WTC11 (cell line): ENCODE results near the gene PLEKHG7. TPM values are rescaled to one million over a fixed set of nuclear protein-coding genes. Genes with fewer than 3 reads are reported as not detected.

Experiments
- ETV6 ChIP-seq: sonication (generic); formaldehyde crosslinking; IDR thresholded peaks from 2 replicates; pipeline ENCODE4 v1.8.1; 2022; ENCODE audit warnings: mild to moderate bottlenecking, missing genetic modification reagents
- NFATC4 ChIP-seq: fragments of 250-450 bp; sonication (Bioruptor Pico); IDR thresholded peaks from 2 replicates; pipeline ENCODE4 v1.9.0; 2021; ENCODE audit warnings: mild to moderate bottlenecking
- NR1H2 ChIP-seq: sonication (generic); formaldehyde crosslinking; IDR thresholded peaks from 2 replicates; pipeline ENCODE4 v1.9.0; 2021; ENCODE audit warnings: mild to moderate bottlenecking, moderate library complexity, missing genetic modification reagents
- ZNF423 ChIP-seq: fragments of 250-450 bp; sonication (Bioruptor Pico); IDR thresholded peaks from 2 replicates; pipeline ENCODE4 v2.1.2; 2022; ENCODE audit warnings: mild to moderate bottlenecking, moderate library complexity
- total RNA-seq: library from RNA; stranded (reverse); gene quantifications from 3 replicates; pipeline ENCODE4 v1.2.3, GENCODE V29; 2021
- TF ChIP-seq, protein P1 (sequence below): sonication (generic); formaldehyde crosslinking; IDR thresholded peaks from 2 replicates; pipeline ENCODE4 v1.8.1; 2023; ENCODE audit warnings: mild to moderate bottlenecking, missing genetic modification reagents, borderline replicate concordance

Gene PLEKHG7
- total RNA-seq, 1 experiment from 2014 or later = not detected

GRCh38 chr12:92821142-92821541 is 118.4 kb downstream of the PLEKHG7 start (continued):
- TF ChIP-seq, protein P1, sequence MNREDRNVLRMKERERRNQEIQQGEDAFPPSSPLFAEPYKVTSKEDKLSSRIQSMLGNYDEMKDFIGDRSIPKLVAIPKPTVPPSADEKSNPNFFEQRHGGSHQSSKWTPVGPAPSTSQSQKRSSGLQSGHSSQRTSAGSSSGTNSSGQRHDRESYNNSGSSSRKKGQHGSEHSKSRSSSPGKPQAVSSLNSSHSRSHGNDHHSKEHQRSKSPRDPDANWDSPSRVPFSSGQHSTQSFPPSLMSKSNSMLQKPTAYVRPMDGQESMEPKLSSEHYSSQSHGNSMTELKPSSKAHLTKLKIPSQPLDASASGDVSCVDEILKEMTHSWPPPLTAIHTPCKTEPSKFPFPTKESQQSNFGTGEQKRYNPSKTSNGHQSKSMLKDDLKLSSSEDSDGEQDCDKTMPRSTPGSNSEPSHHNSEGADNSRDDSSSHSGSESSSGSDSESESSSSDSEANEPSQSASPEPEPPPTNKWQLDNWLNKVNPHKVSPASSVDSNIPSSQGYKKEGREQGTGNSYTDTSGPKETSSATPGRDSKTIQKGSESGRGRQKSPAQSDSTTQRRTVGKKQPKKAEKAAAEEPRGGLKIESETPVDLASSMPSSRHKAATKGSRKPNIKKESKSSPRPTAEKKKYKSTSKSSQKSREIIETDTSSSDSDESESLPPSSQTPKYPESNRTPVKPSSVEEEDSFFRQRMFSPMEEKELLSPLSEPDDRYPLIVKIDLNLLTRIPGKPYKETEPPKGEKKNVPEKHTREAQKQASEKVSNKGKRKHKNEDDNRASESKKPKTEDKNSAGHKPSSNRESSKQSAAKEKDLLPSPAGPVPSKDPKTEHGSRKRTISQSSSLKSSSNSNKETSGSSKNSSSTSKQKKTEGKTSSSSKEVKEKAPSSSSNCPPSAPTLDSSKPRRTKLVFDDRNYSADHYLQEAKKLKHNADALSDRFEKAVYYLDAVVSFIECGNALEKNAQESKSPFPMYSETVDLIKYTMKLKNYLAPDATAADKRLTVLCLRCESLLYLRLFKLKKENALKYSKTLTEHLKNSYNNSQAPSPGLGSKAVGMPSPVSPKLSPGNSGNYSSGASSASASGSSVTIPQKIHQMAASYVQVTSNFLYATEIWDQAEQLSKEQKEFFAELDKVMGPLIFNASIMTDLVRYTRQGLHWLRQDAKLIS (CRISPR knock-in tag) = no peak
- TF ChIP-seq NFATC4 (CRISPR knock-in tag) = no peak
- no peak for TF ChIP-seq ZNF423 (CRISPR knock-in tag)
- TF ChIP-seq NR1H2 (CRISPR knock-in tag) = no peak
- TF ChIP-seq ETV6 (CRISPR knock-in tag) = no peak
- TF ChIP-seq, all 79 proteins: peak for 0

Other genes starting within 250 kb of the PLEKHG7 start
- gene EEA1, start 226.3 kb downstream of the PLEKHG7 start, total RNA-seq = 16.3 to 20.3 TPM (median 17.8 TPM) in 3 replicates